ENCODE data around the gene LDLR. TPM values are rescaled to one million over a fixed set of nuclear protein-coding genes. Genes with fewer than 3 reads are reported as not detected.
"Not testable (repeated sequence)": the region's sequence is repeated elsewhere in the genome, so short reads cannot be mapped to it uniquely, and the experiment has no call there.

The LDLR gene
- total RNA-seq, 6 donors from 2014 or later = 204 to 493 (median 234) TPM

GRCh38 chr19:11079999-11080398 is 9.3 kb upstream of the LDLR start:
- Histone ChIP-seq H3K9me3 (no peaks in the 10 kb centered on the region), H3K27ac (no peak overlapping the region), H3K4me1 (peaks cover 5 to 13% (median 7%) of the 10 kb centered on the region in 4 donors), H3K36me3 (no peaks in the 10 kb centered on the region), H3K27me3 (no peaks in the 10 kb centered on the region), H3K4me3 (no peak overlapping the region)
- 85 to 88% methylated on average over 9 of the region's 9 CpGs for WGBS, 2 donors
- no peak for TF ChIP-seq POLR2AphosphoS5 (IDR thresholded peaks at IDR 0.05)
- TF ChIP-seq POLR2A (IDR thresholded peaks at IDR 0.05) = no peak
- TF ChIP-seq EP300 (IDR thresholded peaks at IDR 0.05) = no peak
- no peak for TF ChIP-seq CTCF (IDR thresholded peaks at IDR 0.05)
- no peak for ATAC-seq (ENCODE audit: low FRiP score in 2 of 2)
- DNase-seq = no peak

- H3K27ac ChIP-seq = peak overlapping the region; percentile 92 to 100 (median 98)
- H3K4me1 ChIP-seq = peaks cover 43 to 59% (median 44%) of the 10 kb centered on the region in 4 donors
- peak overlapping the region in 1 of 4 donors; percentile 74 for H3K4me3 ChIP-seq
- no peak for ATAC-seq (ENCODE audit: low FRiP score in 2 of 2)
- WGBS, 2 donors = 81 to 92% methylated on average over 4 of the region's 4 CpGs
- no peaks in the 10 kb centered on the region for H3K36me3 ChIP-seq
- no peaks in the 10 kb centered on the region for H3K27me3 ChIP-seq
- DNase-seq = no peak
- TF ChIP-seq CTCF (IDR thresholded peaks at IDR 0.05) (no peak), POLR2AphosphoS5 (IDR thresholded peaks at IDR 0.05) (no peak), POLR2A (IDR thresholded peaks at IDR 0.05) (no peak), EP300 (IDR thresholded peaks at IDR 0.05) (no peak)
- no peaks in the 10 kb centered on the region for H3K9me3 ChIP-seq
Observed at GRCh38 chr19:11087870-11088505, 1.3 kb upstream of the LDLR start.

GRCh38 chr19:11088506-11089253 is 583 bp upstream of the LDLR start:
- DNase-seq (no peak), ATAC-seq (ENCODE audit: low FRiP score in 2 of 2) (no peak)
- Histone ChIP-seq H3K4me3 (peak overlapping the region in 3 of 4 donors; percentile 60 to 83 (median 74)), H3K4me1 (peaks cover 50 to 66% (median 51%) of the 10 kb centered on the region in 4 donors), H3K27ac (peak overlapping the region; percentile 92 to 100 (median 98)), H3K9me3 (no peaks in the 10 kb centered on the region), H3K27me3 (no peaks in the 10 kb centered on the region), H3K36me3 (peaks cover 0 to 4% (median 2%) of the 10 kb centered on the region in 4 donors)
- no peak for TF ChIP-seq CTCF (IDR thresholded peaks at IDR 0.05)
- no peak for TF ChIP-seq POLR2AphosphoS5 (IDR thresholded peaks at IDR 0.05)
- TF ChIP-seq EP300 (IDR thresholded peaks at IDR 0.05) = no peak
- TF ChIP-seq POLR2A (IDR thresholded peaks at IDR 0.05) = no peak
- WGBS, 2 donors = 20 to 26% methylated on average over 11 of the region's 11 CpGs

GRCh38 chr19:11090014-11090263 is 676 bp downstream of the LDLR start:
- H3K27me3 ChIP-seq, H3K9me3 ChIP-seq, DNase-seq: not testable (repeated sequence)
- H3K27ac ChIP-seq = peak overlapping the region; percentile 92 to 100 (median 98)
- H3K36me3 ChIP-seq = peaks cover 0 to 14% (median 7%) of the 10 kb centered on the region in 4 donors
- peaks cover 59 to 71% (median 61%) of the 10 kb centered on the region in 4 donors for H3K4me1 ChIP-seq
- peak in 1 of 2 donors; percentile 1 for ATAC-seq (ENCODE audit: low FRiP score in 2 of 2)
- peak overlapping the region; percentile 60 to 83 (median 68) for H3K4me3 ChIP-seq
- 0 to 2% methylated on average over 7 of the region's 15 CpGs for WGBS, 2 donors

GRCh38 chr19:11090264-11090996 is 1.2 kb downstream of the LDLR start:
- Histone ChIP-seq H3K4me1 (peaks cover 58 to 71% (median 61%) of the 10 kb centered on the region in 4 donors), H3K27me3 (no peaks in the 10 kb centered on the region)

More at GRCh38 chr19:11090264-11090996, 1.2 kb downstream of the LDLR start:
- TF ChIP-seq EP300 (IDR thresholded peaks at IDR 0.05) (peak in 2 of 4 donors; percentile 59 to 77), POLR2AphosphoS5 (IDR thresholded peaks at IDR 0.05) (peak; percentile 88 to 99), POLR2A (IDR thresholded peaks at IDR 0.05) (peak; percentile 73 to 99 (median 96)), CTCF (IDR thresholded peaks at IDR 0.05) (no peak)
- WGBS, 2 donors = 1 to 2% methylated on average over 22 to 52 of the region's 64 CpGs
- Histone ChIP-seq H3K4me3 (peak overlapping the region; percentile 60 to 83 (median 78)), H3K9me3 (no peaks in the 10 kb centered on the region), H3K27ac (peak overlapping the region; percentile 92 to 100 (median 98)), H3K36me3 (peaks cover 0 to 14% (median 7%) of the 10 kb centered on the region in 4 donors)
- ATAC-seq (ENCODE audit: low FRiP score in 2 of 2) (peak; percentile 91 to 93), DNase-seq (peak; percentile 98 to 99)

Data from upper lobe of left lung (tissue), 6 donors.